Measurements from ENCODE around the gene LTB. TPM values are rescaled to one million over a fixed set of nuclear protein-coding genes. Genes with fewer than 3 reads are reported as not detected.
A peak's percentile ranks its signal among the peaks of the same experiment; 100 is the strongest.

Gene LTB
- total and polyA plus RNA-seq, 2 of the 13 experiments (the other 11 are each of a cell fraction or from before 2014, with no cell fraction given) = 0.09 to 0.22 TPM

- under 1% methylated on average over 36 of the region's 43 CpGs for WGBS (ENCODE audit: low lambda C conversion rate)
- POLR2A ChIA-PET = interaction anchor here (0.7 to 6.9 kb wide), 34 partner anchors 8 to 1430 kb away, joined by 3 to 123 read pairs (median 5); partner anchors contain the start of genes AIF1, APOM, BAG6 and C6orf47
- peaks cover 12 to 35% of the 10 kb centered on the region in 2 experiments for H3K36me3 ChIP-seq (replicated peaks in 1 of 2; ENCODE audit: control insufficient read depth in 1 of 2, insufficient read depth in 2 of 2, low read length in 2 of 2)
- DNase-seq (ENCODE audit: low spot score) (peak; percentile 98), FAIRE-seq (peak; percentile 92), ATAC-seq (peak; percentile 85)
- H3K9me3 ChIP-seq (ENCODE audit: low read length) = no peaks in the 10 kb centered on the region
- peaks cover 56% of the 10 kb centered on the region for H3K79me2 ChIP-seq (ENCODE audit: insufficient read depth, low read length)
- CTCF ChIA-PET (ENCODE audit: low intra/inter-chr PET ratio, low total read pairs) = interaction anchor here (1.6 kb wide), 1 partner anchor 55 kb away, joined by 4 read pairs; no protein-coding TSS in a partner anchor
- H4K20me1 ChIP-seq (ENCODE audit: insufficient read depth, low read length) = peaks cover 40% of the 10 kb centered on the region
- peak within 1 kb of the TSS; percentile 99 for H3K4me2 ChIP-seq (ENCODE audit: low read depth, low read length)
- peak within 1 kb of the TSS; percentile 95 for H3K27ac ChIP-seq (ENCODE audit: extremely low read length, insufficient read depth, low read length)
- BruUV-seq (replicated peaks) = no TSS peak
- peaks cover 59% of the 10 kb centered on the region for H3K4me1 ChIP-seq (ENCODE audit: insufficient read depth, low read length)
- in situ Hi-C loops (cut with HindIII; ENCODE audit: extremely low pct_ligation_motif_present, low pct_unique_long_range_greater_than_20kb) = no loop called here
- H3K27me3 ChIP-seq (ENCODE audit: control insufficient read depth in 1 of 2, insufficient read depth in 2 of 2, low read length in 2 of 2) = no peaks in the 10 kb centered on the region; a peak in 2 of 5 replicates
- intact Hi-C loops (cut with micrococcal nuclease; ENCODE audit: unreplicated experiment) = loop anchor here (1.0 to 10.0 kb wide), 2 partner anchors 113 to 292 kb away; partner anchors contain the start of genes APOM and BAG6
- peak within 1 kb of the TSS; percentile 66 to 99 (median 83) for H3K4me3 ChIP-seq (replicated peaks in 1 of 3; ENCODE audit: insufficient read depth in 1 of 3, low read depth in 2 of 3, low read length in 3 of 3)
- peak within 1 kb of the TSS; percentile 96 for H3K9ac ChIP-seq (ENCODE audit: insufficient read depth, low read depth, low read length)
- H2AFZ ChIP-seq (ENCODE audit: low read length) = peak within 1 kb of the TSS; percentile 97
- peak; percentile 78 for TF ChIP-seq KAT7 (CRISPR knock-in tag; IDR thresholded peaks at IDR 0.05; ENCODE audit: borderline replicate concordance)
- TF ChIP-seq ARID2 (CRISPR knock-in tag; IDR thresholded peaks at IDR 0.05; ENCODE audit: borderline replicate concordance) = no peak
- TF ChIP-seq POGK (CRISPR knock-in tag; conservative IDR thresholded peaks at IDR 0.05) = peak; percentile 92
- TF ChIP-seq MTF1 (CRISPR knock-in tag; IDR thresholded peaks at IDR 0.05) = no peak; the same call in 1 of the 2 replicates
- no peak for TF ChIP-seq ZFP36 (IDR thresholded peaks at IDR 0.05; ENCODE audit: borderline replicate concordance, low read depth, low read length, partially characterized antibody)
- no peak for TF ChIP-seq NFE2 (CRISPR knock-in tag; IDR thresholded peaks at IDR 0.05)
- 0 out of 2 replicates have a peak, but pooled peaks have one; percentile 42 for TF ChIP-seq ARNTL (CRISPR knock-in tag; IDR thresholded peaks at IDR 0.05)
- 0 out of 2 replicates have a peak, but pooled peaks have one; percentile 67 for TF ChIP-seq WIZ (CRISPR knock-in tag; IDR thresholded peaks at IDR 0.05)
- no peak for TF ChIP-seq ZNF792 (CRISPR knock-in tag; IDR thresholded peaks at IDR 0.05)
- peak; percentile 80 for TF ChIP-seq HIVEP1 (CRISPR knock-in tag; IDR thresholded peaks at IDR 0.05)
- TF ChIP-seq ZBTB10 (CRISPR knock-in tag; IDR thresholded peaks at IDR 0.05; ENCODE audit: borderline replicate concordance) = 0 out of 2 replicates have a peak, but pooled peaks have one; percentile 49
- TF ChIP-seq DDIT3 (CRISPR knock-in tag; IDR thresholded peaks at IDR 0.05) = 0 out of 2 replicates have a peak, but pooled peaks have one; percentile 76
- no peak for TF ChIP-seq SOX6 (IDR thresholded peaks at IDR 0.05)
- TF ChIP-seq SOX6 (CRISPR knock-in tag; IDR thresholded peaks at IDR 0.05) = peak; percentile 77
- no peak for TF ChIP-seq NONO (IDR thresholded peaks at IDR 0.05)
- peak; percentile 95 for TF ChIP-seq NONO (CRISPR knock-in tag; conservative IDR thresholded peaks at IDR 0.05)
- peak; percentile 78 for TF ChIP-seq ZMYM4 (CRISPR knock-in tag; IDR thresholded peaks at IDR 0.05)
- TF ChIP-seq TEAD3 (CRISPR knock-in tag; optimal IDR thresholded peaks at IDR 0.05; ENCODE audit: borderline replicate concordance) = peak; percentile 66
- peak; percentile 52; the same call in 1 of the 2 replicates for TF ChIP-seq GLI4 (CRISPR knock-in tag; IDR thresholded peaks at IDR 0.05; ENCODE audit: borderline replicate concordance)
Measured at GRCh38 chr6:31541658-31542521, 40.3 kb downstream of the LTB start, which contains the start of gene DDX39B. Gene DDX39B (minus strand): TSS chr6:31542003. CDS start chr6:31540532, 1,471 bp downstream.
